PC-9 (cell line): Measurements from ENCODE around the gene NOM1. TPM values are rescaled to one million over a fixed set of nuclear protein-coding genes. Genes with fewer than 3 reads are reported as not detected.

Experiments
- BruUV-seq: library from RNA; stranded (reverse); fragments of 400-500 nt; replicated peaks from 2 replicates; lab custom pipeline; 2021; lab: Mats Ljungman, UMichigan
- CTCF ChIA-PET: fragments of 300-600 bp; sonication (Branson Sonifier 250); formaldehyde crosslinking; loops from one replicate; lab custom pipeline; 2022; ENCODE audit warnings: antibody characterized with exemption; lab: Charles Lee
- POLR2A ChIA-PET: fragments of 300-600 bp; sonication (Branson Sonifier 250); formaldehyde crosslinking; loops from one replicate; lab custom pipeline; 2022; ENCODE audit warnings: antibody characterized with exemption; ENCODE audit not compliant: unreplicated experiment; lab: Charles Lee
- DNase-seq, 2 experiments: peaks; one replicate each; pipeline versions ENCODE4 v3.0.0 to v3.0.0-alpha.2; 2015 to 2022; ENCODE audit warnings: mixed read lengths in 1 of 2
- H2AFZ ChIP-seq: fragments of 200-600 bp; sonication (generic); 2 replicates; pipeline ENCODE4 v1.8.1; 2017; ENCODE audit warnings: antibody characterized with exemption
- H3F3A ChIP-seq: fragments of 200-600 bp; sonication (generic); 2 replicates; pipeline ENCODE4 v1.8.1; 2017; ENCODE audit warnings: antibody characterized with exemption, mild to moderate bottlenecking, low read depth; ENCODE audit not compliant: insufficient read depth
- H3K27ac ChIP-seq: fragments of 200-600 bp; sonication (generic); 2 replicates; pipeline ENCODE4 v1.6.1; 2016; ENCODE audit warnings: mixed run types
- H3K27me3 ChIP-seq: fragments of 200-600 bp; sonication (generic); 2 replicates; pipeline ENCODE4 v1.6.1; 2016; ENCODE audit warnings: low read depth, mixed run types; ENCODE audit not compliant: insufficient read depth
- H3K36me3 ChIP-seq: fragments of 200-600 bp; sonication (generic); 2 replicates; pipeline ENCODE4 v1.6.1; 2016; ENCODE audit warnings: low read depth, mixed run types
- H3K4me1 ChIP-seq: fragments of 200-600 bp; sonication (generic); replicated peaks from 2 replicates; pipeline ENCODE4 v1.6.1; 2016; ENCODE audit warnings: mixed run types; ENCODE audit not compliant: insufficient read depth
- H3K4me2 ChIP-seq: fragments of 200-600 bp; sonication (generic); 2 replicates; pipeline ENCODE4 v1.6.1; 2017; ENCODE audit warnings: mixed run types
- H3K4me3 ChIP-seq: fragments of 200-600 bp; sonication (generic); 2 replicates; pipeline ENCODE4 v1.6.1; 2016; ENCODE audit warnings: mixed run types
- H3K79me2 ChIP-seq: fragments of 200-600 bp; sonication (generic); 2 replicates; pipeline ENCODE4 v1.6.1; 2017; ENCODE audit warnings: low read depth, mixed run types
- H3K9me2 ChIP-seq: fragments of 200-600 bp; sonication (generic); 2 replicates; pipeline ENCODE4 v1.8.1; 2017; ENCODE audit warnings: mild to moderate bottlenecking; ENCODE audit not compliant: insufficient read depth
- H3K9me3 ChIP-seq: fragments of 200-600 bp; sonication (generic); 2 replicates; pipeline ENCODE4 v1.8.1; 2016; ENCODE audit warnings: low read depth; ENCODE audit not compliant: insufficient read depth
- H4K20me1 ChIP-seq: fragments of 200-600 bp; sonication (generic); 2 replicates; pipeline ENCODE4 v1.8.1; 2017; ENCODE audit not compliant: insufficient read depth
- EZH2 ChIP-seq: fragments of 200-600 bp; sonication (generic); IDR thresholded peaks from 2 replicates; pipeline ENCODE4 v1.8.0; 2017; ENCODE audit warnings: antibody characterized with exemption, low read depth
- intact Hi-C: fragments of 100-400 bp; cut with micrococcal nuclease; formaldehyde crosslinking; loops from one replicate; pipeline ENCODE4 v1.10.0; 2022; ENCODE audit not compliant: unreplicated experiment
- total RNA-seq: library from RNA; stranded (reverse); gene quantifications from 2 replicates; pipeline ENCODE4 v1.2.3, GENCODE V29; 2021
- TF ChIP-seq, protein P1 (sequence below): fragments of 200-600 bp; sonication (generic); conservative IDR thresholded peaks from 2 replicates; pipeline ENCODE4 v1.6.1; 2017; ENCODE audit warnings: mixed run types, antibody characterized with exemption, mild to moderate bottlenecking, moderate library complexity

Gene NOM1
- total RNA-seq, 1 experiment from 2014 or later, result 25.4 TPM

DNA sequence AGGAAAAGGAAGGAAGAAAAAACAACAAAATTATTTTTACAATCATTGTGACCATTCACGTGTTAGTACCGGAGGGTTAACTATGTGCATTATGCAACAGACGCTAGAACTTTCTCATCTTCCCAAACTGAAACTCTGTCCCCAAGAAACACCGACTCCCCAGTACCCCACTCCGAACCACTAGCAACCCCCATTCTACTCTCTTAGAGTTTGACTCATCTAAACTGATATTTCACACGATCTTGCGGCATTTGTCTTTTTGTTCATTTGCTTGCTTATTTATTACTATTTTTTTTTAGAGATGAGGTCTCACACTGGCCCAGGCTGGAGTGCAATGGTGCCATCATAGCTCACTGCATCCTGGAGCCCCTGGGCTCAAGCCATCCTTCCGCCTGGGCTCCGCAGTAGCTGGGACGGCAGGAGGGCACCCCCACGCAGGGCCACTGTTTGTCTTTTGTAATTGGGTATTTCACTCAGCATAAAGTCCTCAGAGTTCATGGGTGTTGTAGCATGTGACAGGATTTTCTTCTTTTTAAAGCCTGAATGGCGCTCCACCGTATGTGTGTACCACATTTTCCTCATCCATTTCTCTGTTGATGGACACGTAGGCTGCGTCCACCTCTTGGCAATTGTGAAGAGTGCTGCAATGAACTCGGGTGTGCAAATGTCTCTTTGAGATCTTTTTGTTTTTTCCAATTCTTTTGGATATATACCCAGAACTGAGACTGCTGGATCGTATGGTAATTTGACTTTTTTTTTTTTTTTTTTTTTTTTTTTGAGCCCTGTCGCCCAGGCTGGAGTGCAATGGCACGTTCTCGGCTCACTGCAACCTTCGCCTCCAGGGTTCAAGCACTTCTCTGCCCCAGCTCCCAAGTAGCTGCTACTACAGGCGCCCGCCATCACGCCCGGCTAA is 51.5 kb downstream of the NOM1 start:
- H3K9me3 ChIP-seq, result no peaks in the 10 kb centered on the region
- H2AFZ ChIP-seq, result peak overlapping the region; percentile 71
- H3K4me2 ChIP-seq, result peak overlapping the region; percentile 76
- DNase-seq, result no peak
- H3F3A ChIP-seq, result peaks cover 13% of the 10 kb centered on the region; the same call in 1 of the 2 replicates
- H3K27me3 ChIP-seq, result no peaks in the 10 kb centered on the region
- H3K36me3 ChIP-seq, result no peaks in the 10 kb centered on the region
- no TSS peak for BruUV-seq
- no peak overlapping the region for H3K27ac ChIP-seq
- peaks cover 9% of the 10 kb centered on the region for H3K4me1 ChIP-seq
- H3K9me2 ChIP-seq, result no peaks in the 10 kb centered on the region
- CTCF ChIA-PET, result no interaction called here
- intact Hi-C loops, result no loop called here
- H3K4me3 ChIP-seq, result peak overlapping the region; percentile 57; the same call in 1 of the 2 replicates
- H4K20me1 ChIP-seq, result no peaks in the 10 kb centered on the region
- no peak for TF ChIP-seq EZH2
- TF ChIP-seq, protein P1, sequence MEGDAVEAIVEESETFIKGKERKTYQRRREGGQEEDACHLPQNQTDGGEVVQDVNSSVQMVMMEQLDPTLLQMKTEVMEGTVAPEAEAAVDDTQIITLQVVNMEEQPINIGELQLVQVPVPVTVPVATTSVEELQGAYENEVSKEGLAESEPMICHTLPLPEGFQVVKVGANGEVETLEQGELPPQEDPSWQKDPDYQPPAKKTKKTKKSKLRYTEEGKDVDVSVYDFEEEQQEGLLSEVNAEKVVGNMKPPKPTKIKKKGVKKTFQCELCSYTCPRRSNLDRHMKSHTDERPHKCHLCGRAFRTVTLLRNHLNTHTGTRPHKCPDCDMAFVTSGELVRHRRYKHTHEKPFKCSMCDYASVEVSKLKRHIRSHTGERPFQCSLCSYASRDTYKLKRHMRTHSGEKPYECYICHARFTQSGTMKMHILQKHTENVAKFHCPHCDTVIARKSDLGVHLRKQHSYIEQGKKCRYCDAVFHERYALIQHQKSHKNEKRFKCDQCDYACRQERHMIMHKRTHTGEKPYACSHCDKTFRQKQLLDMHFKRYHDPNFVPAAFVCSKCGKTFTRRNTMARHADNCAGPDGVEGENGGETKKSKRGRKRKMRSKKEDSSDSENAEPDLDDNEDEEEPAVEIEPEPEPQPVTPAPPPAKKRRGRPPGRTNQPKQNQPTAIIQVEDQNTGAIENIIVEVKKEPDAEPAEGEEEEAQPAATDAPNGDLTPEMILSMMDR, result no peak
- POLR2A ChIA-PET, result no interaction called here
- H3K79me2 ChIP-seq, result no peaks in the 10 kb centered on the region

- Histone ChIP-seq H3K9me3 (no peaks in the 10 kb centered on the region), H3K79me2 (no peaks in the 10 kb centered on the region), H3K27me3 (no peaks in the 10 kb centered on the region), H3K9me2 (no peaks in the 10 kb centered on the region), H4K20me1 (no peaks in the 10 kb centered on the region), H2AFZ (no peak overlapping the region), H3F3A (peaks cover 13% of the 10 kb centered on the region; the same call in 1 of the 2 replicates), H3K4me3 (no peak overlapping the region), H3K27ac (no peak overlapping the region), H3K4me1 (peaks cover 9% of the 10 kb centered on the region), H3K36me3 (no peaks in the 10 kb centered on the region), H3K4me2 (no peak overlapping the region)
- no peak for TF ChIP-seq EZH2
- TF ChIP-seq, protein P1, result no peak
- POLR2A ChIA-PET, result no interaction called here
- CTCF ChIA-PET, result no interaction called here
- intact Hi-C loops, result no loop called here
- BruUV-seq, result no TSS peak
- DNase-seq, result no peak
Observed at GRCh38 chr7:157001920-157002818, 52.7 kb downstream of the NOM1 start.

DNA sequence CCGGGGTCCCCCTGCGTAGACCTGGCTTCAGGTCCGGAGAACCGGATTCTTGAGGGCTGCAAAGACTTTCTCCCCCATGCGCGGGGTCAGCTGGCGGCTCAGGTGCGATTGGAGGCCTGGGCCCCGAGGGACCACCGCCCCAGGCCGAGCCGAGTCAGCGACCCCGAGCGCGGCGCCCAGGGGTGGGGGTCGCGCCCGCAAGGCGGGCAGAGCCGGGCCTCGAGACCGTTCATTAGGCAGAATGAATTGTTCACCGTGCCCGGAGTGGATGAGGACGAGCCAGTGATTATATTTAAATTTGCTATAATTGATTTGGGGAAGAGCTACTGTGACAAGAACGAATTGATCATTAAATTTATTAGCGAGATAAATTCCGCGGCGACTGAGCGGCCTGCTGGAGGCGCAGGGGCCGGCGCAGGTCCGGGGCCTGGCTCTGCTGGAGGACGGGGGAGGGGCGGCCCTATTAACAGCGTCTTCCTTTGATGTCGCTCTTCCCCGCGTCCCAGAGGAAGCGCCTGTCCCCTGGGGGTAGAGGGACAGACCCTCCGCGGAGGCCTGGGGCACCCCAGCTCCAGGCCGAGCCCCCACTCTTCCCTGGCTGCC is 53.4 kb downstream of the NOM1 start:
- Histone ChIP-seq H2AFZ (no peak overlapping the region), H3K36me3 (no peaks in the 10 kb centered on the region), H3K79me2 (no peaks in the 10 kb centered on the region), H3K4me3 (no peak overlapping the region), H3K4me1 (peaks cover 9% of the 10 kb centered on the region), H3F3A (peaks cover 13% of the 10 kb centered on the region; the same call in 1 of the 2 replicates), H3K9me3 (no peaks in the 10 kb centered on the region), H3K27me3 (no peaks in the 10 kb centered on the region), H4K20me1 (no peaks in the 10 kb centered on the region), H3K27ac (no peak overlapping the region), H3K9me2 (no peaks in the 10 kb centered on the region), H3K4me2 (no peak overlapping the region)
- ChIA-PET CTCF (no interaction called here), POLR2A (no interaction called here)
- no peak for DNase-seq
- no TSS peak for BruUV-seq
- intact Hi-C loops, result no loop called here
- TF ChIP-seq, protein P1, result no peak
- TF ChIP-seq EZH2, result no peak
